ENCODE results near the gene BCAM.

GRCh38 chr19:44789943-44790483, 18.9 kb upstream of the BCAM start:
- TF ChIP-seq CTCF (IDR thresholded peaks at IDR 0.05; ENCODE audit: poor library complexity) (no peak), EZH2 (IDR thresholded peaks at IDR 0.05; ENCODE audit: borderline replicate concordance) (no peak)

Data from hepatocyte (in vitro differentiated cells).